ENCODE results near the gene WIPI1. TPM values are rescaled to one million over a fixed set of nuclear protein-coding genes. Genes with fewer than 3 reads are reported as not detected.

Gene WIPI1
- total and polyA plus RNA-seq, 9 of the 15 experiments (the other 6 are each of a cell fraction or from before 2014, with no cell fraction given) = 3.7 to 23.5 (median 11.8) TPM

DNA sequence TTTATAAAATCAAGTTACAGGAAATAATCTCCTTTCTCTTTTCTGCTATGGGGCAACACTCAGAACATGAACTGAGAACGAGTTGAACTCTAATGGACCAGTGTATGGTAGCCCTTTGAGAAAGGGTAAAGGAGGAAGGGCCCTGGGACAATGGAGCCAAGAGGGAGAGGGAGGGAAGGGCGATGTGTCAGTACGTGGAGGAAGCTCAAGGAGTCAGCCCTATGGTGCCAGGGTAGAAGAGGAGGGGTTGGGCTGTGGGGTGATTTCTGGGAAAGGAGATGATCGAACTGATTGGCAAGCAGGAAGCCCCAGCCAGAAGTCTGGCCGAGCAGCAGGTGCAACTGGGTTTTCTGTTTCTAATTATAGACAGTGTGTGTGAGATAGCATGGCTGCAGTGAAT lies 4.3 kb upstream of the WIPI1 start (continued):
- TF ChIP-seq RBM15 (IDR thresholded peaks at IDR 0.05; ENCODE audit: insufficient read depth, low read length) (no peak), TCFL5 (CRISPR knock-in tag; conservative IDR thresholded peaks at IDR 0.05) (no peak), ZNF584 (CRISPR knock-in tag; IDR thresholded peaks at IDR 0.05; ENCODE audit: low read depth) (peak; percentile 83), NR4A1 (CRISPR knock-in tag; IDR thresholded peaks at IDR 0.05) (no peak), NR4A1 (tag; IDR thresholded peaks at IDR 0.05) (peak; percentile 44; the same call in 1 of the 2 replicates), TAL1 (IDR thresholded peaks at IDR 0.05) (no peak), ZNF274 (IDR thresholded peaks at IDR 0.05; ENCODE audit: borderline replicate concordance, low read depth, low read length) (no peak), BHLHE40 (IDR thresholded peaks at IDR 0.05; ENCODE audit: low read length) (no peak)
- TF ChIP-seq, protein P1, sequence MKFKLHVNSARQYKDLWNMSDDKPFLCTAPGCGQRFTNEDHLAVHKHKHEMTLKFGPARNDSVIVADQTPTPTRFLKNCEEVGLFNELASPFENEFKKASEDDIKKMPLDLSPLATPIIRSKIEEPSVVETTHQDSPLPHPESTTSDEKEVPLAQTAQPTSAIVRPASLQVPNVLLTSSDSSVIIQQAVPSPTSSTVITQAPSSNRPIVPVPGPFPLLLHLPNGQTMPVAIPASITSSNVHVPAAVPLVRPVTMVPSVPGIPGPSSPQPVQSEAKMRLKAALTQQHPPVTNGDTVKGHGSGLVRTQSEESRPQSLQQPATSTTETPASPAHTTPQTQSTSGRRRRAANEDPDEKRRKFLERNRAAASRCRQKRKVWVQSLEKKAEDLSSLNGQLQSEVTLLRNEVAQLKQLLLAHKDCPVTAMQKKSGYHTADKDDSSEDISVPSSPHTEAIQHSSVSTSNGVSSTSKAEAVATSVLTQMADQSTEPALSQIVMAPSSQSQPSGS (CRISPR knock-in tag; IDR thresholded peaks at IDR 0.05) = no peak
- TF ChIP-seq, protein P2, sequence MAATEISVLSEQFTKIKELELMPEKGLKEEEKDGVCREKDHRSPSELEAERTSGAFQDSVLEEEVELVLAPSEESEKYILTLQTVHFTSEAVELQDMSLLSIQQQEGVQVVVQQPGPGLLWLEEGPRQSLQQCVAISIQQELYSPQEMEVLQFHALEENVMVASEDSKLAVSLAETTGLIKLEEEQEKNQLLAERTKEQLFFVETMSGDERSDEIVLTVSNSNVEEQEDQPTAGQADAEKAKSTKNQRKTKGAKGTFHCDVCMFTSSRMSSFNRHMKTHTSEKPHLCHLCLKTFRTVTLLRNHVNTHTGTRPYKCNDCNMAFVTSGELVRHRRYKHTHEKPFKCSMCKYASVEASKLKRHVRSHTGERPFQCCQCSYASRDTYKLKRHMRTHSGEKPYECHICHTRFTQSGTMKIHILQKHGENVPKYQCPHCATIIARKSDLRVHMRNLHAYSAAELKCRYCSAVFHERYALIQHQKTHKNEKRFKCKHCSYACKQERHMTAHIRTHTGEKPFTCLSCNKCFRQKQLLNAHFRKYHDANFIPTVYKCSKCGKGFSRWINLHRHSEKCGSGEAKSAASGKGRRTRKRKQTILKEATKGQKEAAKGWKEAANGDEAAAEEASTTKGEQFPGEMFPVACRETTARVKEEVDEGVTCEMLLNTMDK (IDR thresholded peaks at IDR 0.05; ENCODE audit: borderline replicate concordance, insufficient read depth, low read depth, low read length, poor library complexity, severe bottlenecking) = no peak
- TF ChIP-seq, protein P3, sequence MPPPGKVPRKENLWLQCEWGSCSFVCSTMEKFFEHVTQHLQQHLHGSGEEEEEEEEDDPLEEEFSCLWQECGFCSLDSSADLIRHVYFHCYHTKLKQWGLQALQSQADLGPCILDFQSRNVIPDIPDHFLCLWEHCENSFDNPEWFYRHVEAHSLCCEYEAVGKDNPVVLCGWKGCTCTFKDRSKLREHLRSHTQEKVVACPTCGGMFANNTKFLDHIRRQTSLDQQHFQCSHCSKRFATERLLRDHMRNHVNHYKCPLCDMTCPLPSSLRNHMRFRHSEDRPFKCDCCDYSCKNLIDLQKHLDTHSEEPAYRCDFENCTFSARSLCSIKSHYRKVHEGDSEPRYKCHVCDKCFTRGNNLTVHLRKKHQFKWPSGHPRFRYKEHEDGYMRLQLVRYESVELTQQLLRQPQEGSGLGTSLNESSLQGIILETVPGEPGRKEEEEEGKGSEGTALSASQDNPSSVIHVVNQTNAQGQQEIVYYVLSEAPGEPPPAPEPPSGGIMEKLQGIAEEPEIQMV (tag; conservative IDR thresholded peaks at IDR 0.05; ENCODE audit: low read depth) = no peak

All from K562 (cell line).